HG02970 (cell line): Measurements from ENCODE around the gene BTG3.

Experiments used
- ATAC-seq: cut with Tn5 transposase; IDR thresholded peaks from one replicate; pipeline ENCODE4 v1.9.1; 2021; ENCODE audit warnings: mild to moderate bottlenecking, moderate library complexity, moderate number of reproducible peaks; ENCODE audit not compliant: unreplicated experiment, low FRiP score

The BTG3 gene

DNA sequence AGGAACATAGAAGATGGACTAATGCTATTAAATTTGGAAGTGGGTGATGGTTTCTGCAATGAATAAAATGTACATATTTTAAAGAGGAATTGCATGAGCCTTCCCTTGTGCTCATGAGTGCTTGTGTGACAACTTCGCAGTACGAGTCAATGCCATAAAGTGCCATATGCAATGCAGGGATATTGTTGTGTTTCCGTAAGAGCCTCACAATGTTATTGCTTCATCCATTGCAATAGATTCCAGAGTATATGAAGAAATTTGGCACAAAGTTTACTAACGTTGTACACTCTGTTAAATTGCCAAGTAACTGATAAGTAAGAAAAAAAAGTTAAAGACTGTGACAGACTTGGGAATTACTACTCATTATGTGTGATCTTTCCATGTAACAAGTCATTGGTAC lies 22.3 kb downstream of the BTG3 start:
- no peak for ATAC-seq

- no peak for ATAC-seq
Observed at GRCh38 chr21:17585875-17586450, 26.7 kb downstream of the BTG3 start.

DNA sequence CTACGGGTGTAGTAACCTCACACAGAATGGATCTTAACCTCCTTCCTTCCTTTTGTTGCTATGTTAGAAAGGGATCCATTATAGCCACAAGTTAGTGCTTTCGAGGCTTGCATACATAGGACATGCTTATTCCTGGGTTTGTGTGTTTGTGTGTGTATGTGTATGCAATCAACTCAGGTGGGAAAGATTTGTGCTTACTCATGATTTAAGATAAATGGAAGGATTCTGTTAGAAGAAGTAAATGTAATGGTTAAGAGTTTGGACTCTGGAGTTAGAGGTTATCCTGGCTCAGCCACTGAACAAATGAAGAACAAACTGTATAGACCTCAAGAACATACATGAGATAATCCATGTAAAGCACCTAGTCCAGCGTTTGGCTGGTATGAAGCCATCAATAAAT lies 28.8 kb downstream of the BTG3 start:
- ATAC-seq = no peak

DNA sequence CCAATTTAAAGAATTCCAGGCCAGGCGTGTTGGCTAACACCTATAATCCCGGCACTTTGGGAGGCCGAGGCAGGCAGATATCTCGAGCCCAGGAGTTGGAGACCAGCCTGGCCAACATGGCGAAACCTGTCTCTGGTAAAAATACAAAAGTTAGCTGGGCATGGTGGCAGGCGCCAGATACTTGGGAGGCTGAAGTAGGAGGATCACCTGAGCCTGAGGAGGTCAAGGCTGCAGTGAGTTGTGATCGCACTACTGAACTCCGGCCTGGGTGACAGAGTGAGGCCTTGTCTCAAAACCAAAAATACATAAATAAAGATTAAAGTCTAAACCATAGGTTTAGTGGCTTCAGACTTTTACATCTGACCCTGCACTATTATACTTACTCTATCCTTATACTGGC lies 32.4 kb downstream of the BTG3 start:
- no peak for ATAC-seq

GRCh38 chr21:17578876-17579275 lies 33.8 kb downstream of the BTG3 start:
- ATAC-seq = no peak

DNA sequence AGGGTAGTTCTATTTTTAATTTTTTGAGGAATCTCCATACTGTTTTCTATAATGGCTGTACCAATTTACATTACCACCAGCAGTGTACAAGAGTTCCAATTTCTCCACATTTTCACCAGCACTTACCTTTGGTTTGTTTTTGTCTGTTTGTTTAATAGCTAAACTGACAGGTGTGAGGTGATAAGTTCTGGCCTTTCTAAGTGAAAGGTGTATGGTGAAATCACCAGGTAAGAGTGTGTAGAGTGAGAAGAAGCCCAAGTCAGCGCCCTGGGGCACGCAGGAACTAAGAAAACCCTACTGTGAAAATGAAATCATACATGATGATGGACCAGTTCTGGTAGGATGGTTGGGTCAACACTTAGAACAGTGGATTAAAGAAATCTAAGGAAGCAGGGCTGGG lies 34.5 kb downstream of the BTG3 start:
- ATAC-seq = no peak

DNA sequence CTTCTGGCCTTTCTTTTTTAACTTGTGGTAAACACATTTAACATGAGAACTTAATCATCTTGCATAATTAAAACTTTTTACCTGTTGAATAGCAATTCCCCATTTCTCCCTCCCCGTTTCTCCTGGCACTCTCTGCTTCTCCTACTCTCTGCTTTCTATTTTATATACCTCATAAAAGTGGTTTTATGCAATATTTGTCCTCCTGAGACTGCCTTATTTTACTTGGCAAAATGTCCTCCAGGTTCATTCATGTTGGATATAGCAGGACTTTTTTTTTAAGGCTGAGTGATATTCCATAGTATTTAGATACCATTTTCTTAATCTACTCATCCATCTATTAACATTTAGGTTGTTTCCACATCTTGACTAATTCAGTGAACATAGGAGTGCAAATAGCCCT lies 35.0 kb downstream of the BTG3 start:
- no peak for ATAC-seq

- no peak for ATAC-seq
Observed at GRCh38 chr21:17576080-17576835, 36.4 kb downstream of the BTG3 start.

GRCh38 chr21:17575076-17575475 lies 37.6 kb downstream of the BTG3 start:
- ATAC-seq = no peak

DNA sequence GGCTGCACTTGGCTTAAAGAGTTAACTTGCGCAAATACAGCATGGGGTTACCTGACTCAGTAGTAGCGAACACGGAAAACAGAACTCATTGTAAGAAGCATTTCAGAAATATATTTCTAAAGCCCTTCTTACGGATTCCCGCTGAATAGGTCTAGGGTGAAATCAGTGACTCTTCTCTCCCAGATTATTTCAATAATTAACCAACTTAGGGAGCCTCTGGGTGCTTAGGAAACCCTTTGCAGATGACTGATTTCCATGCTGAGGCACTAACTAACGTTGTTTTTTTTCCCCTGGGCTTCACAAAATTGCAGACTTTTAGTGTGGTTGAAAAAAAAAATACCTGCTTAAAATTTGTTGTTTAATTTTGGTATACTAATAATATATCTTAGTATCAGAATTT lies 40.3 kb downstream of the BTG3 start:
- ATAC-seq = no peak

GRCh38 chr21:17570786-17571185 lies 41.9 kb downstream of the BTG3 start:
- no peak for ATAC-seq

DNA sequence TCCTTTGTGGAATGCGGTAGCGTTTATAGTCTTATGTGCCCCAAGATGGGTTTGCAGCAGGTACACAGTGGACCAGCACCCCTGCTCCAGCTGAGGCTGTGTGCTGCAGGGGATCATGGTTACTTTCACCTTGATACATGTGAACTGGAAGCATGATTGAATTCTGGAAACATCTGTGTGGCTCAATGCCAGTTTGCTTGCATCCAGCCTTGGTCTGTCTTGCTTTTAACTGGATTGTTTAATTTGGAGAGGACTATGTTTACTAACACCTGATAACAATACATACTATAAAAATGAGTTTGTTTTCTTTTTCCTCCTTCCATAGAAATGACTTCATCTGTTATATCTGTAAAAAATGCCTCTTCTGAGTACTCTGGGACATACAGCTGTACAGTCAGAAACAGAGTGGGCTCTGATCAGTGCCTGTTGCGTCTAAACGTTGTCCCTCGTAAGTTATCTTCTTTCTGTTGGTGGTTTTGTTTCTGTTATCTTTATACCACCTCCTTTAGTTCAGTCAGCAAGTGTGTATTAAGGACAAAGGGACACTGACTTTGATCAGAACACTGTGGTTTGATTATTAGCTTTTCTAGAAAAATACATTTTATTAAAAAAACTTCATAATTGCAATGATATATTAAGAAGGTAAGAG lies 52.2 kb downstream of the BTG3 start:
- no peak for ATAC-seq

GRCh38 chr21:17554679-17555465 lies 57.8 kb downstream of the BTG3 start:
- ATAC-seq = no peak

DNA sequence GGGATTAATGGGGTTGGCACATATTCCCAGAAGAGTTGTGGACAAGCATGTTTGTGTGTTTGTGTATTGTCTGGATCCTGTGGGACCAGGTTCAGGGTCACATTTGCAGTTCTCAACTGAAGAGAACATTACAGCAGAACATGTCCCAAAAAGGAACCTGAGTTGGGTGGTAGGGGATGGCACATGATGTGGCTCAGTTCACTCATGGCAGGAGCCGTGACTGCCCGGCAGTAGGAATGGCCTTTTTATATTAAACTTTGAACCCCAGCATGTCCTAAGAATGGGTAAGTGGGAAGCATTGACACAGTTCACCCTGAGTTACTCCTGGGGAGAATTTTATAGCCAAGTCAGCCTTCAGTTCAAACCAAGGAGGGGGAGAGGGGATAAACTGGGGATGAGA lies 58.6 kb downstream of the BTG3 start:
- ATAC-seq = no peak

GRCh38 chr21:17552410-17552809 lies 60.3 kb downstream of the BTG3 start:
- no peak for ATAC-seq

DNA sequence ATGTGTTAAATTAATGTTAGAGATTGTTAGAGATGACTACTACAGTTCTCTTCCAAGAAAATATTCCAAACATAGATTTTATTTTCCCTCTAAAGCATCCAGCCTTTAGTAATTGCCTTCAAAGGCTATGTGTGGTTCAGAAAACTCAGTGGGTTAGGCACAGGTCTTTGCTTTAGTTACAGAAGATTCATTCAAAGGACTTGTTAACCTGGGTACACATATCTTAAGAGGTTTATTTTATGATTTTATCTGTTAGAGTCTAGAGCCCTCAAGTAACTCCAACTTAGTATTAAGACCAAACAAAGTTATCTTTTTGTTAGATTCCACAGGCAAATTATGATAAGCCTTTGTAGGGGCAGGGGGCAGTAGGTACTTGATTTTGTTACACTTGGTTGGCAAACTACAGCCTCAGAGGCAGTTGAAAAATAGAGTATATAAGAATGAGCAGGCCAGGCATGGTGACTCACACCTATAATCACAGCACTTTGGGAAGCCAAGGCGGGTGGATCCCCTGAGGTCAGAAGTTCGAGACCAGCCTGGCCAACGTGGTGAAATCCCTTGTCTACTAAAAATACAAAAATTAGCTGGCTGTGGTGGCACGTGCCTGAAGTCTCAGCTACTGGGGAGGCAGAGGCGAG lies 61.9 kb downstream of the BTG3 start:
- no peak for ATAC-seq

DNA sequence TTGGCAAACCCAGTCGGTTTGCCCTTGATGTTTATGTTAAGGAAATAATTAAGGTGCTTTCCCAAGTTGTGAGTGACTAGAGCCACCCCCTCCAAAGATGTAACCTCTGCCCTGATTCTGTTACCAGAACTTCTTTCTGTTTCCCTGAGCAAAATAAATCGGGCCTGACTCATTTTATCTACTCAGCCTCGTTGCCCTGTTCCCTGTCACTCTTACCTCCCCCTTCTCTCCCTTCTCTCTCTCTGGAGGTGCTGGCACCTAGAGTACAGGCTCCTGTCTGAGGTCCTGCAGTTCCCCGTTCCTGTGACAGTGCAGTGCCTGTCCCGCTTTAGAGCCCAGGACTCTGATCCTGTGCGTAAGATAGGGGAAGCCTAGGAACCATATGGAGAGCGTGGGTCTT lies 64.4 kb downstream of the BTG3 start:
- no peak for ATAC-seq

DNA sequence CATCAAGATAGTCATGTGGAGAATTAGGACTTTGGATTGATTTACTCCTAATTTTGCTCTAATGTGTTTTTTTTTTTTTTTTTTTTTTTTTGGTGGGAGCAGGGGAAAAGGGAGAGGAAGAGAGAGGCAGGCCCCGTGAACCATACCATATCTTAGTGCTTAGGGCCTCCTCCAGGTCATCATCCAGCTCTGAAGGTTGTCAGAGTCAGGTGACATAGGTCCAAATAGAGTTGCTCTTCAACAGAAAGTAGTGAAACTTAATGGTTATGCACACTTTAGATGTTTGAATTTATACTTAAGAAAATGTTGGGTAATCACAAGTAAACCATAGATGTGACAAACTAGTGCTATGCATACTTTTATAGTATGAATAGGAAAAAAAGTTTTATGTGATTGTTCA lies 67.7 kb downstream of the BTG3 start:
- ATAC-seq = no peak
